Measurements from ENCODE around the gene FHDC1.

- TF ChIP-seq, protein P1, sequence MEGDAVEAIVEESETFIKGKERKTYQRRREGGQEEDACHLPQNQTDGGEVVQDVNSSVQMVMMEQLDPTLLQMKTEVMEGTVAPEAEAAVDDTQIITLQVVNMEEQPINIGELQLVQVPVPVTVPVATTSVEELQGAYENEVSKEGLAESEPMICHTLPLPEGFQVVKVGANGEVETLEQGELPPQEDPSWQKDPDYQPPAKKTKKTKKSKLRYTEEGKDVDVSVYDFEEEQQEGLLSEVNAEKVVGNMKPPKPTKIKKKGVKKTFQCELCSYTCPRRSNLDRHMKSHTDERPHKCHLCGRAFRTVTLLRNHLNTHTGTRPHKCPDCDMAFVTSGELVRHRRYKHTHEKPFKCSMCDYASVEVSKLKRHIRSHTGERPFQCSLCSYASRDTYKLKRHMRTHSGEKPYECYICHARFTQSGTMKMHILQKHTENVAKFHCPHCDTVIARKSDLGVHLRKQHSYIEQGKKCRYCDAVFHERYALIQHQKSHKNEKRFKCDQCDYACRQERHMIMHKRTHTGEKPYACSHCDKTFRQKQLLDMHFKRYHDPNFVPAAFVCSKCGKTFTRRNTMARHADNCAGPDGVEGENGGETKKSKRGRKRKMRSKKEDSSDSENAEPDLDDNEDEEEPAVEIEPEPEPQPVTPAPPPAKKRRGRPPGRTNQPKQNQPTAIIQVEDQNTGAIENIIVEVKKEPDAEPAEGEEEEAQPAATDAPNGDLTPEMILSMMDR (IDR thresholded peaks at IDR 0.05 in 8 of 11, conservative IDR thresholded peaks at IDR 0.05 in 3 of 11), result no peak
- no peak for TF ChIP-seq POLR2A (IDR thresholded peaks at IDR 0.05)
- no peak for TF ChIP-seq POLR2AphosphoS5 (IDR thresholded peaks at IDR 0.05)
Observed at GRCh38 chr4:152964335-152964734, 28.2 kb downstream of the FHDC1 start.
